SJCRH30 (cell line): ENCODE results near the gene PRR23B. TPM values are rescaled to one million over a fixed set of nuclear protein-coding genes. Genes with fewer than 3 reads are reported as not detected.

Experiments used
- DNase-seq, 2 experiments: peaks; one replicate each; pipeline ENCODE4 v3.0.0-alpha.2; 2015 to 2020
- H3K27ac ChIP-seq: fragments of 250-450 bp; sonication (Bioruptor Pico); 2 replicates; pipeline ENCODE4 v1.5.1; 2020; ENCODE audit warnings: mild to moderate bottlenecking, moderate library complexity
- H3K27me3 ChIP-seq: fragments of 250-450 bp; sonication (Bioruptor Pico); 2 replicates; pipeline ENCODE4 v1.5.1; 2020; ENCODE audit warnings: mild to moderate bottlenecking, moderate library complexity
- H3K36me3 ChIP-seq: fragments of 250-450 bp; sonication (Bioruptor Pico); 2 replicates; pipeline ENCODE4 v1.5.1; 2020; ENCODE audit warnings: mild to moderate bottlenecking, moderate library complexity
- H3K4me1 ChIP-seq: fragments of 250-450 bp; sonication (Bioruptor Pico); 2 replicates; pipeline ENCODE4 v1.5.1; 2020; ENCODE audit warnings: mild to moderate bottlenecking, moderate library complexity
- H3K4me3 ChIP-seq: fragments of 250-450 bp; sonication (Bioruptor Pico); 2 replicates; pipeline ENCODE4 v1.5.1; 2020; ENCODE audit warnings: mild to moderate bottlenecking, moderate library complexity
- H3K9me3 ChIP-seq: fragments of 250-450 bp; sonication (Bioruptor Pico); replicated peaks from 2 replicates; pipeline ENCODE4 v1.5.1; 2020; ENCODE audit warnings: mild to moderate bottlenecking, moderate library complexity
- total RNA-seq: library from RNA; depleted of rRNA; stranded (reverse); fragments of >200 nt; shearing (Covaris generic); gene quantifications from 2 replicates; pipeline ENCODE4 v1.2.3, GENCODE V29; 2014; rRNA removed

PRR23B gene
- total RNA-seq, 1 experiment from 2014 or later = not detected

- H3K27ac ChIP-seq = no peak overlapping the region
- no peak overlapping the region for H3K4me3 ChIP-seq
- no peaks in the 10 kb centered on the region for H3K9me3 ChIP-seq
- no peak for DNase-seq
- H3K4me1 ChIP-seq = no peaks in the 10 kb centered on the region
- H3K27me3 ChIP-seq = no peaks in the 10 kb centered on the region
- H3K36me3 ChIP-seq = no peaks in the 10 kb centered on the region
Observed at GRCh38 chr3:139005356-139005993, 15.3 kb downstream of the PRR23B start.

- DNase-seq = no peak
- Histone ChIP-seq H3K36me3 (no peaks in the 10 kb centered on the region), H3K9me3 (no peaks in the 10 kb centered on the region), H3K27ac (no peak overlapping the region), H3K4me1 (no peaks in the 10 kb centered on the region), H3K27me3 (no peaks in the 10 kb centered on the region), H3K4me3 (no peak overlapping the region)
Observed at GRCh38 chr3:138995706-138996105, 25.0 kb downstream of the PRR23B start.

DNA sequence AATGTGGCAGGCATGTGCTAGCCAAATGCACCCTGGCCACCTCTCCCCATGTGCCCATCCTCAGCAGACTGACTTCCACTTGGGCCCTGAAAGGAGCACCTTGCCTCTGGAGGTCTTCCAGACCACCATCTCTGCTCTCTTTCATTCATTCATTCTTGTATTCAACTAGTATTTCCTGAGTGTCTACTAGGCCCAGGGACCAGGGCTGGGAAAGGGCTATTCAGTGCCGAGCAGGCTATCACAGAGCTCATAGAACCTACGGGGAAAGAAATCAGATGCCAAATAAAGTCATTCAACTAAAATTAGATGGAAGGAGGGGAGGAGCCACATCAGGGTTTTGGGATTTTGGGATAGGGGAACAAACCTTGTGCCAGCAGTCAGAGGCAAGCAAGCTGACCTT is 33.5 kb downstream of the PRR23B start:
- H3K4me3 ChIP-seq = no peak overlapping the region
- no peaks in the 10 kb centered on the region for H3K4me1 ChIP-seq
- no peak overlapping the region for H3K27ac ChIP-seq
- DNase-seq = no peak
- no peaks in the 10 kb centered on the region for H3K36me3 ChIP-seq
- no peaks in the 10 kb centered on the region for H3K9me3 ChIP-seq
- H3K27me3 ChIP-seq = no peaks in the 10 kb centered on the region; the same call in 1 of the 2 replicates

DNA sequence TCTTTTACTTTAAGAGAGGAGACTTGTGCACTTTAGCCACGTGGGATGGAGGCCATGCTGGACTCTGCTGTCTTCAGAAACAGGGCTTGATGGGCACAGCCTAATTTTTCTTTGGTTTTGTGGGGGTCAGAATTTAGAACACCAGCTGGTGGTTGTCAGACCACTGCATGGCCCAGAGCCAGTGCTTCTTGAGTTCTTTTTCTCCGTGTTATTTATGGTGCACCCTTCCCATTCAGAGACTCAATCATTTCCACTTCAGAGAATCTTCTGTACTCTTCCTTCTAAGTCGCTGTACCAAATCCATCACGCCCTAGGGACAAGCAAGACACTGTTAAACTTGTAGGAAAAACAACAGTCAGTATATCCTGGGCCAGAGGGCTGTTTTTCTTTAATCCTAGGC is 34.8 kb downstream of the PRR23B start:
- H3K36me3 ChIP-seq = no peaks in the 10 kb centered on the region
- H3K27ac ChIP-seq = no peak overlapping the region
- no peaks in the 10 kb centered on the region for H3K4me1 ChIP-seq
- DNase-seq = no peak
- no peak overlapping the region for H3K4me3 ChIP-seq
- no peaks in the 10 kb centered on the region for H3K9me3 ChIP-seq
- H3K27me3 ChIP-seq = no peaks in the 10 kb centered on the region; the same call in 1 of the 2 replicates

GRCh38 chr3:138984816-138985215 is 35.9 kb downstream of the PRR23B start:
- Histone ChIP-seq H3K27ac (no peak overlapping the region), H3K4me1 (no peaks in the 10 kb centered on the region; the same call in 1 of the 2 replicates), H3K36me3 (no peaks in the 10 kb centered on the region), H3K9me3 (no peaks in the 10 kb centered on the region), H3K4me3 (no peak overlapping the region), H3K27me3 (no peaks in the 10 kb centered on the region; the same call in 1 of the 2 replicates)
- DNase-seq = no peak

DNA sequence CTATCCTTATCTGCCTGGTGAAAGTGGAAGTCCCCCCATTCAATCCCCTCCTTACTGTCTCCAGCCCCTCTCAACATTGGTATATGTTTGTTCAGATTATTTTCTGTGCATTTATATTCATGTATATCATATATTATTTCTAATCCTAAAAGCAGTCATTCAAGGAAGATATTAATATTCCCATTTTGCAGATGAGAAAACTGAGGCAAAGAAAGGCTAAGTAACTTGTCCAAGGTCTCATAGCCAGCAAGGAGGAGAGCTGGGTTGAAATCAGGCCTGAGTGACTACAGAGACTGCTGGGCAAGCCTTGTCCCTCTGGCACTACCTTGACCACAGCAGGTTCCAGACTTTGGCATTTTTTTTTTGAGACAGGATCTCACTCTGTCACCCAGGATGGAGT is 44.7 kb downstream of the PRR23B start:
- Histone ChIP-seq H3K9me3 (no peaks in the 10 kb centered on the region), H3K4me3 (no peak overlapping the region), H3K27ac (no peak overlapping the region), H3K4me1 (peaks cover 9% of the 10 kb centered on the region), H3K36me3 (no peaks in the 10 kb centered on the region), H3K27me3 (no peaks in the 10 kb centered on the region)
- DNase-seq = no peak

DNA sequence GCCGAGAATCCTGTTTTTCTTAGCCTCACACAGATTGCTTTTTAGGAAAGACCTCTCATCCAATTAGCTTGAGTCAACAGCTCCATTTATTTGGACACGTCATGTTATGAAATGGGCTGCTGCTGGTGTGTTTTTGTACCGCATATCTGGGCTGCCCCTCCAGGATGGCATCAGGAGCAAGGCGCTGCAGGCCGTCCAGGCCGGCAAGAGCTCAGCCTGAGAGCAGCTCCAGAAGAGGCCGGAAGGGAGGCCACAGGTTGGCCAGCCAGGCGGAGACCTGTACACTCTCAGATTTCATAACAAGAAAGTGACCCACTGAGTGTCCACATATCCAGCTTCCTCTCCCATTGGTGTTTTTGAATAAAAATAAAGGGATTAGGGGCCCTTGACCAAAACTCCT is 45.4 kb downstream of the PRR23B start:
- DNase-seq = no peak
- no peaks in the 10 kb centered on the region for H3K9me3 ChIP-seq
- H3K4me3 ChIP-seq = no peak overlapping the region
- H3K27me3 ChIP-seq = no peaks in the 10 kb centered on the region
- H3K27ac ChIP-seq = no peak overlapping the region
- no peaks in the 10 kb centered on the region for H3K36me3 ChIP-seq
- H3K4me1 ChIP-seq = peaks cover 9% of the 10 kb centered on the region

- no peak for DNase-seq
- Histone ChIP-seq H3K36me3 (no peaks in the 10 kb centered on the region), H3K4me1 (peaks cover 9% of the 10 kb centered on the region), H3K9me3 (no peaks in the 10 kb centered on the region), H3K4me3 (no peak overlapping the region), H3K27me3 (no peaks in the 10 kb centered on the region), H3K27ac (no peak overlapping the region)
Observed at GRCh38 chr3:138974462-138974861, 46.3 kb downstream of the PRR23B start.

- no peaks in the 10 kb centered on the region for H3K36me3 ChIP-seq
- no peak for DNase-seq
- no peak overlapping the region for H3K27ac ChIP-seq
- H3K4me1 ChIP-seq = peaks cover 9% of the 10 kb centered on the region
- no peaks in the 10 kb centered on the region for H3K9me3 ChIP-seq
- no peaks in the 10 kb centered on the region for H3K27me3 ChIP-seq
- H3K4me3 ChIP-seq = no peak overlapping the region
Observed at GRCh38 chr3:138972941-138973340, 47.8 kb downstream of the PRR23B start.

DNA sequence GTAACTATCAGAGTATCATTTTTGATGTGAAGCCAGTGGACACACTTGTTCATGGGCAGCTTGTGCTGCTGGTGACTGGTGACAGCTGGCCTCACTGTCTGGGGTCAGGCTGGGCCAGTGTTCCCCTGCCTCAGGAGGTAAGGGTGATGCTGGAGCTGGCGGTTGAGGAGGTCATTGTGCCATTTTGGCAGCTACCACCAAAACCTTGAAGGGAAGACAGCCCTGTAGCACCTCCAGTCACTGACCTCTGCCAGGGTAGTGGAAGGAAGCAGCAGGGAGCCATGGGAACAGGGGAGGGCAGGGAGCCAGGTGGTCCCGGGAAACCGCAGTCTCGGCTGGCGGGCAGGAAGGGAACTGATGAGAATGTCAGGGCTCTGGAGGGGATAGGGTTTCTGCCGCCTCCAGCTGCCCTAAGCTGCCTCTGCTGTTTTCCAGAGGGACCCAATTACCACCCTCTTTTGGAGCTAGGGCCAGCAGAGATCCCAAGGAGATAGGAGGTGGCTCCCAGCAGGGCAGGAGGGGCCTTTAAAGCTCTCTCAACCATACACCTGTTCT is 48.9 kb downstream of the PRR23B start:
- Histone ChIP-seq H3K9me3 (no peaks in the 10 kb centered on the region), H3K4me3 (no peak overlapping the region), H3K36me3 (no peaks in the 10 kb centered on the region), H3K27me3 (no peaks in the 10 kb centered on the region), H3K27ac (no peak overlapping the region), H3K4me1 (peaks cover 9% of the 10 kb centered on the region)
- DNase-seq = peak; percentile 70 to 79

Other genes starting within 250 kb of the PRR23B start
- gene PIK3CB, start 186.0 kb downstream of the PRR23B start, total RNA-seq = 4.9 and 5.6 TPM in 2 replicates
- 0.42 and 0.89 TPM in 2 replicates for gene FOXL2, start 73.8 kb downstream of the PRR23B start, total RNA-seq
- 0.23 and 0.34 TPM in 2 replicates for gene FOXL2NB, start 73.7 kb downstream of the PRR23B start, total RNA-seq
- not detected in 2 replicates for gene PRR23A, start 14.7 kb downstream of the PRR23B start, total RNA-seq
- not detected in 2 replicates for gene PRR23C, start 24.0 kb upstream of the PRR23B start, total RNA-seq